A549 (cell line): ENCODE data around the gene SRRD.

ENCODE experiments used
- RFX5 ChIP-seq: fragments of 450-650 bp; IDR thresholded peaks from 2 replicates; pipeline ENCODE4 v1.7.1; 2014; ENCODE audit warnings: antibody characterized with exemption, mild to moderate bottlenecking, moderate library complexity
- TF ChIP-seq, protein P1 (sequence below): fragments of 450-650 bp; IDR thresholded peaks from 2 replicates; pipeline ENCODE4 v1.6.1; 2014; ENCODE audit warnings: antibody characterized with exemption

DNA sequence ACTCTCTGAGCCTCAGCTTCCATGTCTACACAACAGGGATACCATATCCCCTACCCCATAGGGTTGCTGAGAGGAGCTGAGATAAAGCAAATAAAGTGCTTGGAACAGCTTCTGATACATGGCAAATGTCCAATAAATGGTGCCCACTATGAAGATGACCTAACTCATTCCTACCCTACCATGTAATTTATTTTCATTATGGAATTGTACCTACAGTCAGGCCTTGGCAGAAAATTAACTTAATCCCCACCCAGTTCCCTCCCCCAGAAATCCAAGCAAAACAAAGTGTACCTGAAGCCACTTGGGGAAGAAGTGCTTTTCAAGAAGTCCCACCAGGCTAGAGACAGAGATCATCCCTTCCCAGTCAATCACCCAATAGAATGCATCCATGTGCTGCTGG, 10.8 kb downstream of the SRRD start:
- TF ChIP-seq RFX5: no peak
- TF ChIP-seq, protein P1, sequence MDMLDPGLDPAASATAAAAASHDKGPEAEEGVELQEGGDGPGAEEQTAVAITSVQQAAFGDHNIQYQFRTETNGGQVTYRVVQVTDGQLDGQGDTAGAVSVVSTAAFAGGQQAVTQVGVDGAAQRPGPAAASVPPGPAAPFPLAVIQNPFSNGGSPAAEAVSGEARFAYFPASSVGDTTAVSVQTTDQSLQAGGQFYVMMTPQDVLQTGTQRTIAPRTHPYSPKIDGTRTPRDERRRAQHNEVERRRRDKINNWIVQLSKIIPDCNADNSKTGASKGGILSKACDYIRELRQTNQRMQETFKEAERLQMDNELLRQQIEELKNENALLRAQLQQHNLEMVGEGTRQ: no peak
